Vagina (tissue), 2 donors: ENCODE data around the gene RTP4. TPM values are rescaled to one million over a fixed set of nuclear protein-coding genes. Genes with fewer than 3 reads are reported as not detected.
A peak's percentile ranks its signal among the peaks of the same experiment; 100 is the strongest.

Experiments used
- DNase-seq, 2 donors: peaks; one replicate each; pipeline ENCODE4 v3.0.0-alpha.2; 2017; ENCODE audit errors: extremely low spot score in 2 of 2
- H3K27ac ChIP-seq: fragments of 200-600 bp; sonication (generic); one replicate; pipeline ENCODE4 v1.5.1; 2019
- H3K27me3 ChIP-seq: fragments of 200-600 bp; sonication (generic); one replicate; pipeline ENCODE4 v1.5.1; 2019
- H3K36me3 ChIP-seq, 2 donors: fragments of 200-600 bp; sonication (generic); one replicate each; pipeline ENCODE4 v1.5.1; 2017 to 2019
- H3K4me1 ChIP-seq: fragments of 200-600 bp; sonication (generic); one replicate; pipeline ENCODE4 v1.5.1; 2019
- H3K4me3 ChIP-seq, 2 donors: fragments of 200-600 bp; sonication (generic); 1 replicate in 1 of 2; 2 replicates in 1 of 2; pipeline ENCODE4 v1.5.1; 2016 to 2019
- H3K9me3 ChIP-seq: fragments of 200-600 bp; sonication (generic); one replicate; pipeline ENCODE4 v1.5.1; 2019
- POLR2A ChIP-seq, 2 donors: fragments of 450-650 bp; IDR thresholded peaks; one replicate each; pipeline ENCODE4 v1.6.1; 2017; ENCODE audit warnings: antibody characterized with exemption in 2 of 2, mild to moderate bottlenecking in 2 of 2, moderate library complexity in 2 of 2
- POLR2AphosphoS5 ChIP-seq, 2 donors: sonication (generic); formaldehyde crosslinking; IDR thresholded peaks; one replicate each; pipeline ENCODE4 v1.9.0; 2017; ENCODE audit warnings: antibody characterized with exemption in 2 of 2, mild to moderate bottlenecking in 2 of 2, low read depth in 1 of 2; ENCODE audit not compliant: insufficient read depth in 1 of 2
- intact Hi-C: fragments of 100-400 bp; cut with DNase I; formaldehyde crosslinking; loops from one replicate; pipeline ENCODE4 v1.15.1; 2023
- total RNA-seq: library from RNA; depleted of rRNA; stranded (reverse); fragments of >200 nt; gene quantifications from one replicate; pipeline ENCODE4 v1.2.3, GENCODE V29; 2016
- TF ChIP-seq, protein P1 (sequence below), 3 experiments: fragments of 450-650 bp in 2 of 3; fragments of 200-600 bp in 1 of 3; sonication (generic) in 1 of 3; IDR thresholded peaks; one replicate each; pipeline ENCODE4 v1.5.1; 2017 to 2019; ENCODE audit warnings: antibody characterized with exemption in 3 of 3, mild to moderate bottlenecking in 2 of 3, moderate library complexity in 2 of 3

RTP4 gene
- total RNA-seq, 1 donor from 2014 or later: 0.98 TPM

DNA sequence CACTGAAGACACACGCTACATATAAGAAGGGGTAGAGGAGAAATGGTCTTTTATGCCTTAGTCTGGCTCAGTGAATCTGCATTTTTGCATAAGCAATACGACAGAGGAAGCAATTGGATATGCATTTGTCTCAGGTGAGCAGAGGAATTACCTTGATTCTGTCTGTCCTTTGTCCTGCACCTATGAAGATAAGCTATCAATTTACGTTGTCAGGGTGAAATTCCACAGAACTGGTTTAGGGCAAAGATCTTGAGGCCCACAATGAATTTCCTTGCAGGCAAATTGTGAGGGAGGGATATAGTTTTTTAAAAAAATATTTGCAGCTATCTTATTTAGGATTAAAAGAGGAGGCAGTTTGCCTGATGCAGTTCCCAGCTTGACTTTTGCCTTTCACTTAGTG is 45.1 kb upstream of the RTP4 start:
- H3K27ac ChIP-seq: no peak overlapping the region
- peaks cover 9% of the 10 kb centered on the region for H3K4me1 ChIP-seq
- no peak overlapping the region for H3K4me3 ChIP-seq
- no peak for DNase-seq
- intact Hi-C loops: no loop called here
- no peaks in the 10 kb centered on the region for H3K36me3 ChIP-seq
- TF ChIP-seq POLR2A (IDR thresholded peaks at IDR 0.05) (no peak), POLR2AphosphoS5 (IDR thresholded peaks at IDR 0.05; ENCODE audit: insufficient read depth in 1 of 2, low read depth in 1 of 2) (no peak)
- TF ChIP-seq, protein P1, sequence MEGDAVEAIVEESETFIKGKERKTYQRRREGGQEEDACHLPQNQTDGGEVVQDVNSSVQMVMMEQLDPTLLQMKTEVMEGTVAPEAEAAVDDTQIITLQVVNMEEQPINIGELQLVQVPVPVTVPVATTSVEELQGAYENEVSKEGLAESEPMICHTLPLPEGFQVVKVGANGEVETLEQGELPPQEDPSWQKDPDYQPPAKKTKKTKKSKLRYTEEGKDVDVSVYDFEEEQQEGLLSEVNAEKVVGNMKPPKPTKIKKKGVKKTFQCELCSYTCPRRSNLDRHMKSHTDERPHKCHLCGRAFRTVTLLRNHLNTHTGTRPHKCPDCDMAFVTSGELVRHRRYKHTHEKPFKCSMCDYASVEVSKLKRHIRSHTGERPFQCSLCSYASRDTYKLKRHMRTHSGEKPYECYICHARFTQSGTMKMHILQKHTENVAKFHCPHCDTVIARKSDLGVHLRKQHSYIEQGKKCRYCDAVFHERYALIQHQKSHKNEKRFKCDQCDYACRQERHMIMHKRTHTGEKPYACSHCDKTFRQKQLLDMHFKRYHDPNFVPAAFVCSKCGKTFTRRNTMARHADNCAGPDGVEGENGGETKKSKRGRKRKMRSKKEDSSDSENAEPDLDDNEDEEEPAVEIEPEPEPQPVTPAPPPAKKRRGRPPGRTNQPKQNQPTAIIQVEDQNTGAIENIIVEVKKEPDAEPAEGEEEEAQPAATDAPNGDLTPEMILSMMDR (IDR thresholded peaks at IDR 0.05): no peak
- no peaks in the 10 kb centered on the region for H3K27me3 ChIP-seq
- H3K9me3 ChIP-seq: no peaks in the 10 kb centered on the region

DNA sequence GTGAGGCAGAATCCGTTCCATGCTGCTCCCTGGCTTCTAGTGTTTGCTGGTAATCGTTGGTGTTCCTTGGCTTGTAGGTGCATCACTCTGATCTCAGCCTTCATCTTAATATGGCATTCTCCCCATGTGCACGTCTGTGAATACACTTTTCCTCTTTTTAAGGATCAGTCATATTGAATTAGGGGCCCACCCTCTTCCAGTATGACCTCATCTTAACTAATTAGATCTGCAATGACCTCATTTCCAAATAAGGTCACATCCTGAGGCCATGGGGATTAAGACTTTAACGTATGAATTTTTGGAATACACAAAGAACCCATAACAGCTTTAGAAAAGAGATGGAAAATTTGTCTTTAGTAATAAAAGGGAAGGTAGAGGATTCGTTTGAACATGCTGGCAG is 42.6 kb upstream of the RTP4 start:
- H3K4me1 ChIP-seq: no peaks in the 10 kb centered on the region
- no peak for TF ChIP-seq POLR2AphosphoS5 (IDR thresholded peaks at IDR 0.05; ENCODE audit: insufficient read depth in 1 of 2, low read depth in 1 of 2)
- TF ChIP-seq, protein P1 (IDR thresholded peaks at IDR 0.05): no peak
- no peaks in the 10 kb centered on the region for H3K27me3 ChIP-seq
- DNase-seq: peak in 1 of 2 donors; percentile 20
- no peaks in the 10 kb centered on the region for H3K9me3 ChIP-seq
- intact Hi-C loops: no loop called here
- H3K36me3 ChIP-seq: no peaks in the 10 kb centered on the region
- H3K4me3 ChIP-seq: no peak overlapping the region
- no peak overlapping the region for H3K27ac ChIP-seq

DNA sequence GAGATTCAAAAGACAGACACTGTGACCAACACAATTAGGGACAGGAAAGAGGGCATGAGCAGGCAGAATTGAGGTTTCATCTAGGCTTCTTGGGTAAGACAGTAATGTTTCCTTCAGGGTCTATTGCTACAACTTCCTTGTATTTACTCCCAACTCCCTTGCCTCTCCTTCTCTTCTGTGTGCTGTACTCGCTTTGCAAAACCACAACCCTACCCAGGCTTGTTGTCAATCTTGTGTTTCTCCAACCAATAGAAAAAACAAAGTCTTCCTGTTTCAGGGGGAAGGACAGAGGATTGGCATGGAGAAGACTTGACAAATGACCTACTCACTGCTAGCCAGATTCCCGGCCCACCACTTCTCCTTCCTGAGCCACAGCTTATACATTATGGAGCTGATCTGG is 40.3 kb upstream of the RTP4 start:
- Histone ChIP-seq H3K36me3 (no peaks in the 10 kb centered on the region), H3K27me3 (no peaks in the 10 kb centered on the region), H3K9me3 (no peaks in the 10 kb centered on the region), H3K4me1 (no peaks in the 10 kb centered on the region), H3K4me3 (no peak overlapping the region), H3K27ac (no peak overlapping the region)
- TF ChIP-seq, protein P1 (IDR thresholded peaks at IDR 0.05): no peak
- TF ChIP-seq POLR2AphosphoS5 (IDR thresholded peaks at IDR 0.05; ENCODE audit: insufficient read depth in 1 of 2, low read depth in 1 of 2) (no peak), POLR2A (IDR thresholded peaks at IDR 0.05) (no peak)
- peak in 1 of 2 donors; percentile 58 for DNase-seq
- intact Hi-C loops: no loop called here

DNA sequence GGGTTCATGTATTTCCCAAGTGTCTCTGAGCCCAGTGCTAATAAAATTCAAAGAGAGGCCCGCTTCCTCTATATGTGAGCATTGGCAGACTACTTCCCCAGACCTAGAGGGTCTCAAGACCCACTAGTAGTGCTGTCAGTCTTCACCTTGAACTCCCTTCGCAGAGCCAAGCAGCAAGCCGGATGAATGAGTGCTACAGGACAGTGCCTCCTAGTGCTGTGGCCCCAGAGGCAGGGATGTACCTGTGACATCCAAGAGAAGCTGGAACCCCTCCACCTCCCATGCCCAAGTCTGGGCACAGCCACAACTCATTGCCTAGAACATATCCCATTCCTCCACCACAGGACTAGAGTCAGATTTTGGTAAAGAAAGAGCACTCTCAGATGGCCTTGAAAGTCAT is 39.5 kb upstream of the RTP4 start:
- Histone ChIP-seq H3K9me3 (no peaks in the 10 kb centered on the region), H3K36me3 (no peaks in the 10 kb centered on the region), H3K4me1 (no peaks in the 10 kb centered on the region), H3K27ac (no peak overlapping the region), H3K4me3 (no peak overlapping the region), H3K27me3 (no peaks in the 10 kb centered on the region)
- intact Hi-C loops: no loop called here
- DNase-seq: peak in 1 of 2 donors; percentile 25
- no peak for TF ChIP-seq POLR2AphosphoS5 (IDR thresholded peaks at IDR 0.05; ENCODE audit: insufficient read depth in 1 of 2, low read depth in 1 of 2)
- TF ChIP-seq, protein P1 (IDR thresholded peaks at IDR 0.05): no peak
- TF ChIP-seq POLR2A (IDR thresholded peaks at IDR 0.05): no peak

DNA sequence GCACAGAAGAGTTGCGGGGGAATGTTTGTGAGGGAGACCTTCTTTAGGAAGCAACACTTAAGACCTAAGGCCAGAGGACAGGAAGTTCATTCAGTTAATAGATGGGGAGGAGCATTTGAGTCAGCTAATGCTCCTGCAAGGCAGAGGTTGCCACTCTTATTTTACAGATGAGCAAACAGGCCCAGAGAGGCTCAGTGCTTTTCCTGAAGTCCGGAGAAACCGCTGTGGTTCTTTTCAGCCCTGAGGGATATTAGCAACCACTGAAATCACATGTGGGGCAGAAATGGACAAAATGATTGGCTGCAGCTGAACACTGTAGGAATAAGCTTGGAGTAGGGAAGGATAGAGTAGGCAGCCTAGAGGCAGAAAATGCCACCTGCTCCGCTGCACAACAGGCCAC is 33.3 kb upstream of the RTP4 start:
- H3K27me3 ChIP-seq: no peaks in the 10 kb centered on the region
- no peaks in the 10 kb centered on the region for H3K9me3 ChIP-seq
- H3K4me1 ChIP-seq: no peaks in the 10 kb centered on the region
- H3K27ac ChIP-seq: no peak overlapping the region
- intact Hi-C loops: no loop called here
- DNase-seq: no peak
- no peak overlapping the region for H3K4me3 ChIP-seq
- TF ChIP-seq POLR2A (IDR thresholded peaks at IDR 0.05) (no peak), POLR2AphosphoS5 (IDR thresholded peaks at IDR 0.05; ENCODE audit: insufficient read depth in 1 of 2, low read depth in 1 of 2) (no peak)
- TF ChIP-seq, protein P1 (IDR thresholded peaks at IDR 0.05): no peak
- H3K36me3 ChIP-seq: no peaks in the 10 kb centered on the region
